Measurements from ENCODE around the gene ZNF181.

DNA sequence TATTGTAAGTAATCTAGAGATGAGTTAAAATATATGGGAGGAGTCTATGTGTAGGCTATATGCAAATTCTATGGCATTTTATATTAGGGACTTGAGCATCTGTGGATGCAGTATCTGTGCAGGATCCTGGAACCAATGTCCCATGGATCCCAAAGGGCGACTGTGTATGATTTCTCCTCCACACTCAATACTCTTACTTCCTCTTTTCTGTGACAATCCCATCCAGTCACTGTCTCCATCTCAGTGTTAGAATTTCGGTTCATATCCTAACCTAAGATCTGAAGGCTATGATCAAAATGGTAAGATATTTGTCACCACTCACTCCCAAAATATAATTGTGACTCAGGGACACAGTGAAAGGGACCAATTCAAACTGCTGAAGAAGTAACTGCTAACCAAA, 54.0 kb downstream of the ZNF181 start:
- no peak for TF ChIP-seq RXRA (IDR thresholded peaks at IDR 0.05; ENCODE audit: insufficient read depth, low read depth, low read length)
- TF ChIP-seq CTCF (IDR thresholded peaks at IDR 0.05; ENCODE audit: control extremely low read depth in 1 of 3, insufficient read depth in 1 of 3, low read depth in 1 of 3, low read length in 3 of 3): no peak
- TF ChIP-seq SIX5 (IDR thresholded peaks at IDR 0.05; ENCODE audit: low read depth, low read length): no peak
